OCI-LY3 (cell line): ENCODE results near the gene HSF4.

ENCODE experiments used
- CTCF ChIP-seq: fragments of 200-600, 300-600 bp; sonication (generic); IDR thresholded peaks from 2 replicates; pipeline ENCODE4 v1.5.1; 2014; ENCODE audit warnings: antibody characterized with exemption, low read length, low read depth
- EZH2phosphoT487 ChIP-seq: fragments of 200-600 bp; shearing (Covaris generic); IDR thresholded peaks from 2 replicates; pipeline ENCODE4 v1.6.1; 2018; ENCODE audit warnings: antibody characterized with exemption, mixed run types, low read depth

- TF ChIP-seq CTCF (no peak), EZH2phosphoT487 (no peak)
Observed at GRCh38 chr16:67185651-67186134, 21.1 kb downstream of the HSF4 start.
